Activated CD8-positive, alpha-beta memory T cell treated with anti-CD3 and anti-CD28 coated beads for 36 hours (primary cell): ENCODE data around the gene TBL2. TPM values are rescaled to one million over a fixed set of nuclear protein-coding genes. Genes with fewer than 3 reads are reported as not detected.

ENCODE experiments used
- CTCF ChIA-PET: fragments of 350-600 bp; sonication (Branson Sonifier 250); formaldehyde crosslinking; loops from one replicate; lab custom pipeline; 2021; ENCODE audit warnings: antibody characterized with exemption; lab: Charles Lee
- POLR2A ChIA-PET: fragments of 350-600 bp; sonication (Branson Sonifier 250); formaldehyde crosslinking; loops from one replicate; lab custom pipeline; 2021; ENCODE audit warnings: antibody characterized with exemption; lab: Charles Lee
- total RNA-seq, 2 experiments: library from RNA; stranded (reverse); gene quantifications; one replicate each; pipeline ENCODE4 v1.2.3, GENCODE V29; 2021

Gene TBL2
- total RNA-seq, 2 experiments from 2014 or later, result 36.3 to 37.8 TPM

DNA sequence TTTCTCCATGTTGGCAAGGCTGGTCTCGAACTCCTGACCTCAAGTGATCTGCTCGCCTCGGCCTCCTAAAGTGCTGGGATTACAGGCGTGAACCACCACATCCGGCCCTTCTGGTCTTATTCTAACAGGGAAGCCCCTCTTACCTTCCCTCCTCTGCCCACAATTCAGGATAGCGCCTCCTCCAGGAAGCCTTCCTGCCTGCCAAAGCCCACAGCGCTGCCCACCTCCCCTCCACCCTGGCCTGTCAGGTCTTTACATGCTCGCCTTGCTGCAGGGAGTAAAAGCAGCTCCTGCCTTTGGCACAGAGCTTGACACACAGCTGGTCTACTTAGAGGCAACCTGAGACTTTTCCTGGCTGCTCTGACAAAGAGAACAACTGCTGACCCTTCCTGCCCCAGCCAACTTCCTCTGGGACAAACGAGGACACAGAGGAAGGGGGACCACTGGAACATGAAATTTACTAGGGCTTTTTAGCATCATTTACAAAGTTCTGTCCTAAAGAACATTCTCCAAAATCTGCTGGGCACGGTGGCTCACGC, 32.7 kb upstream of the TBL2 start:
- CTCF ChIA-PET, result interaction anchor here (2.5 to 2.8 kb wide), 2 partner anchors 115 to 124 kb away, joined by 8 to 10 read pairs; no protein-coding TSS in a partner anchor
- POLR2A ChIA-PET, result no interaction called here

DNA sequence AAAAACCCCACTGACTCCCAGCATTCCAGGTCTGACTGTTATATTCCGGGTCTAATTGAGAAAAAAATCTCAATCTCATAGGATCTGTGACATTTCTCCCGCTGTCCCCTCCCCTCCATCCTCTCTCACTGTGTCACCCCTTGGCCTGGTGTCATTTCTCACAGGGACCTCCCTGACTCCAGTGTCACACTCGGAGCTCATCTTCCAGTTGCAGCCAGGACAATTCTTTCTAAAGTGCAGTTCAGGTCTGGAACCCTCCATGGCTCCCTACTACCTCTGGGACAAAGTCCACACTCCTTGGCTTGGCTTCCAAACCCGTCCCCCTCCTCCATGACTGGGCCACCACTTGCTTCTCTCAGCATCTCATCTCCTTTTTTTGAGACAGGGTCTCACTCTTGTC, 31.7 kb upstream of the TBL2 start:
- POLR2A ChIA-PET, result no interaction called here
- CTCF ChIA-PET, result interaction anchor here (2.8 kb wide), 1 partner anchor 125 kb away, joined by 10 read pairs; no protein-coding TSS in a partner anchor

DNA sequence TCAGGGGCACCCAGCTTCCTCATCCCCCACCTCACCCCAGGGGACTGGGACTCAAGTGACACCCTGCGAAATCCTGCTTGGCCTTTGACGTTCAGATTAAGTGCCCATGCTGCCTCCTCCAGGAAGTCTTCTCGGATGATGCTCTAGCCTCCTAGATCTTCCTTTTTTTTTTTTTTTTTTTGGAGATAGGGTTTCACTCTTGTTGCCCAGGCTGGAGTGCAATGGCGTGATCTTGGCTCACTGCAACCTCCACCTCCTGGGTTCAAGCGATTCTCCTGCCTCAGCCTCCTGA, 29.3 kb upstream of the TBL2 start:
- CTCF ChIA-PET, result interaction anchor here (0.7 to 6.1 kb wide), 22 partner anchors 8 to 130 kb away, joined by 3 to 60 read pairs (median 6); partner anchors contain the start of genes ABHD11, STX1A and VPS37D

DNA sequence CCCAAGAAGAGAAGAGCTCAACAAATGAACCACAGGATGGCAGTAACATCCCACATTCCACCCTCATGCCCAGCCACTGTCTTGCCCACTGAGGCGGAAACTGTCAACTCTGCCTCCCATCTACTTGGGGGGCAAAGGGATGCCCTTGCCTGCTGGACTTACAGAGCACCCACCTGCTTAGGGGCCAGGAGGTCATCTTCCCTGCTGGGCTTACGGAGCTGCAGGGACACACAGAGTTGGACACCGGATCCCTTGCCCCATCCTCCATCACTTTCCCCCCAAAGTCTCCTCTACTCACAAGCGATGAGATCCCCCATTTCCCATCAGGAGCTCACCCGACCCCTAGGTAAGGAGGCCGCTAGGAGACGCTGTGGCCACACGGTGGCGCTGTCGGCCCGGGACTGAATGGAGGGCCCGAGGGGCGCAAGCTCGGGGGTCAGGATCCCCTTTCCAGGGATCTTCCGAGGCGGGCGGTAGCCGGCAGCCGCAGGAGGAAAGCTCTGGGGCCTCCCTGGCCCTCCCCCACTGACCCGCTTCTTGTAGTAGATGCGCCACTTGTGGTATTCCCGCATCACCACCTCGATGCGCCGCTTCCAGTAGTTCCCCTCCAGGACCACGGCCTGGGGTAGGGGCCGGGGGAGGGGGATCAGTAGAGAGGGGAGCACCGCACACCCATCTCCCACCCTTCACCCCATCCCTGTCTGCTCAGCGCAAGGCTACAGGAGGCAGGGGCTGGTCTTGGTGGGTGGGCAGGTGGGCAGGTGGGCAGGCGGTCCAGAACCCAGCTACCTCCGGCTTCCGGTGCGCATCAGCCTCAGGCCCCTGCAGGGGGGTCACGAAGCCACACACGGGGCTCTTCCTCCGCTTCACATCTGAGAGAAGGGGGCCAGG, 28.7 kb upstream of the TBL2 start:
- CTCF ChIA-PET, result interaction anchor here (0.6 to 6.1 kb wide), 31 partner anchors 9 to 280 kb away, joined by 3 to 60 read pairs (median 6); partner anchors contain the start of genes ABHD11, STX1A and VPS37D
- POLR2A ChIA-PET, result interaction anchor here (0.6 to 0.7 kb wide), 2 partner anchors 29 to 61 kb away, joined by 3 read pairs; partner anchors contain the start of genes TBL2 and VPS37D

More for the DNA sequence above, 29.3 kb upstream of the TBL2 start:
- POLR2A ChIA-PET, result interaction anchor here (0.6 kb wide), 1 partner anchor 29 kb away, joined by 3 read pairs; the partner anchor contains the start of gene TBL2

DNA sequence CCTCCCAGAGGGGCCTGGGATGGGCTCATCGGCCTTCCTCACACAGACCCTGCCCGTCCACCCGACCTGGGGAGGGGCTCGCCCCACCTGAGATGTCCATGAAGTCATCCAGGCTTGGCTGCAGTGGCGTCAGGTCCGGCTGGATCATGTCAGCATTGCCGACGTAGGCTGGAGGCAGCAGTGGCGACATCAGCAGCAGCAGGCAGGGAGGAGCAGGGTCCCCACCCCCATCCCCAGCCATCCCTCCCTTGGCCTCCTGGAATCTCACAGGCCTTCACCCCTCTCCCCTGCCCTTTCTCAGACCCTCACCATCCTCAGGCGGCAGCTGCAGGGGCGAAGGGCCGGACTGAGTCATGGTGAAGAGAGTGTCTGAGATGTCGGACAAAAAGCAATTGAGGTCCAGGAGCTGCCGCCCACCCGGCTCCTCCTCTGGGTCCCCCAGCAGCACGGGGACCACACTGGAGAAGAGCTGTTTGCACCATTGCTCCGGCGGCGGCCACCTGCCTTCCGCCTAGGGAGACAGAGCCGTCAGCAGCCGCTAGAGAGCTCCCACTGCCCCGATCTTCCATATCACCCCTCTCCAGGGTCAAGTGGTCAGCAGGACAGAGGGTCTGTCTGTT, 27.3 kb upstream of the TBL2 start:
- POLR2A ChIA-PET, result no interaction called here
- CTCF ChIA-PET, result interaction anchor here (0.7 to 6.1 kb wide), 14 partner anchors 12 to 268 kb away, joined by 3 to 60 read pairs (median 6); partner anchors contain the start of genes ABHD11, STX1A and VPS37D

DNA sequence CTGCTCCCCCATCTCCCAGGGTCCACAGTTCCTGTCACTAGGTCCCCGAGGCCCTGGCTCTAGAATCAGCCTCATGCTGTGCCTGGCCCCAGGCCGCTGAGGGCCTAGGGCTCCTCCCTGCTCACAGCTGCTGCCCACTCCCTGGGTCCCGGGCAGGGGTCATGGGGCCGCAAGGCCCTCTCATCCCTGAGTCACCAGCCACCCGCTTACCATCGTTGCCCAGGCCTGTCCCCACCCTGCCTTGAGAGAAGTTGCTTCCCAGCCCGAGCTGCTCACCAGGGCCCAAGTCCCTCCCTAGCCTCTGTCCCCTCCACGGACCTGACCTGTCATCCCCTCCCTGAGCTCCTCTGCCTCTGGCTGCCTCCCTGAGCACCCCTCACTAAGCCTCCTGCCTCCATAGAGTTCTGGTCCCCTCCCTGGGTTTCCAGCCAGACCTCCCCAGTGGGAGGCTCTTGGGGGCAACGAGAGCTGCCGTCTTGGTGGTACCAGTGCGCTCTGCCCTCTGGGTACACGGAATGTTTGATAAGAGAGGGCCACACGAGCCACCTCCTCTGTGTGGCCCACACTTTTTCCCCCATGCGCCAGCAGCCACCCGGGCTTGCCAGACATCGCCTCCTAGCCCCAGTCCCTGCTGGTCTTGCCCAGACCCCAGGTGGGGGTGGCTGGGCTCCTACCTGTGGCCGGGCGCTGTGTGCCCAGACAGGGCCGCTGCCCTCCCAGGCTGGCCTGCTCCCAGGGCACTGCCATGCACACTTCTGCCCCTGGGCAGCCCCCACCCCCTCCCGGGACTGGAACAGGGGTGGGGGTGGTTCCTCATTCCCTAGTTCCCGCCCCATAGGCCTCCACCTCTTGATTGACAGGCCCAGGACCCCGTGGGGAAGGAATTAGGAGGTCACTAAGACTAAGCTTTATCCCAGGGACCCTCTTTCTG, 24.6 kb upstream of the TBL2 start:
- ChIA-PET CTCF (interaction anchor here (0.7 to 6.1 kb wide), 3 partner anchors 121 to 208 kb away, joined by 3 to 60 read pairs (median 4); no protein-coding TSS in a partner anchor), POLR2A (no interaction called here)

DNA sequence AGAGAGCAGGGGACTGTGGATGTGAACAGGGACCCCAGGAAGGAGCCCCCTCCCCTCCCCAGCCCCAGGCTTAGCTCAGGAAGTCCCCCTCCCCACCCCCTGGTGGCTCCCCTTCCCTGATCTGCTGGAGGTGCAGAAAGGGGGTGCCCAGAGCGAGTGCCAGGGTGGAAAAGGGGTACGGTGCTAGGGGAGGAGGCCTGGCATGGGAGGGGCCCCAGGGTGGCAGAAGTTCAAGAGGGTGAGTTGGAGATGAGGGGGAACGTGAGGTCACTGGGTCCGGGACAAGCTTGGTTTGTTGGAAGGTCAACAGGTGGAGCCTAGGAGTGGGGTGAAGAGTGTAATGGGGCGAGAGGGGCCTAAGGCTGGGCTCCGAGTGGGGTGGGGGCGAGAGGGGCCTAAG, 21.5 kb upstream of the TBL2 start:
- ChIA-PET POLR2A (no interaction called here), CTCF (no interaction called here)

DNA sequence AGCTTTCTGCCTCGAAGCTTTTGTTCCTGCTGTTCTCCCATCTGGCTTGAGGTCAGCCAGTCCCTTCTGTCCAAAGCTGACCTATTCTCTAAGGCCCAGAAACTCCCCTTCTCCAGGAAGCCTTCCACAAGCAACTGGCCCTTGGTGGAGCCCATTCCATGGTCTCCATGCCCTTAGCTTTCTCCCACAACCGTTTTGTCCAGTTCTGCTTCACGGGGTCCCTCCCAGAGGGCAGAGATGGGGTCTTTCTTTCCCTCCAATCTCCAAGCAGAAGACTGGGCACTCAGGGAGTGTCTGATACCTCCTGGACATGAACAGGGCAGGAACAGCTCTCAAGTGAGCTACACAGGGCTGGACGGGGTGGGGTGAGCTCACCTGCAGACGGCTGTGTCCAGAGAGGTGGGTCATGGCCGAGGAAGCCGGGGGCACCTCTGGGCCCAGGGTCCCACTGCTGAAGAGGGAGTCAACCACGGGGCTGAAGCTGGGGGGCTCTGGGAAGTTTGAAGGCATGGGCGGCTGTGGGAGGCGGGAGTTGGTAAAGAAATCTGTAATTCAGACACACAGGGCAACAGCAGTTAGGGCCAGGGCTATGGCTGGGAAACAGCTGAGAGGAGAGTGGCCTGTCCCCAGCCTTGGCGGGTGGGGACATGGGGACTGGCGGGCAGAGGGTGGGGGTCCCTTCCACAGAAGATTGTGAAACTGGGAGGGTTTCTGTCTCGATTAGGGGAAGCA, 20.9 kb upstream of the TBL2 start:
- POLR2A ChIA-PET, result interaction anchor here (0.6 kb wide), 1 partner anchor 18 kb away, joined by 3 read pairs; no protein-coding TSS in a partner anchor
- CTCF ChIA-PET, result interaction anchor here (0.5 kb wide), 1 partner anchor 124 kb away, joined by 3 read pairs; no protein-coding TSS in a partner anchor

DNA sequence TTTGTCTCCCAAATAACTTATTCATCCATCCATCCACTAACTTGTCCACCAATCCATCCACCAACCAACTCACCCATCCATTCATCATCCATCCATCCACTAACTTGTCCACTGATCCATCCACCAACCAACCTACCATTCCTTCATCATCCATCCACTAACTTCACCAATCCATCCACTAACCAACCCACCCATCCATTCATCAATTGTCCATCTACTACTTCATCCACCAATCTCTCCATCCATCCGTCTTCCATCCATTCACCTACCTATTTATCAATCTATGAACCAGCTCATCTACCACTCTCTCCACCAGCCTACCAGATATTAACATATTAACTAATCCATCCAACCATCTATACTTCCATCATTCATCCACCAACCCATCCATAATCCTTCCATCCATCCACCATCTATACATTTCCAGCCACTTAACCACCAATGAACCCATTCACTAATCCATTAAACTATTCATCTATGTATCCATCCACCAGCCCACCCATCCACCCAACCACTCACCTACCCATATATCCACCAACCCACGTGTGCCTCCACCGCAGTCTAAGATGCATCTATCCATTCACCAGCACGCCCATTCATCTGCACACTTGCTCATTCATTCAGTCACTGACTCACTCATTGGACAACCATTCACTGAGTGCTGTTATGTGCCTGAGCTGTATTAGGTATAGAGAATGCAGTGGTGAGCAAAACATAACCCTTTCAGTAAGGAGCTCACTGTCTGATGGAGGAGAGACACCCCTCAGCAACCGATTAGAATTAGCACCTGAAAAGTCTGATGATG, 19.8 kb upstream of the TBL2 start:
- CTCF ChIA-PET, result interaction anchor here (0.5 to 0.7 kb wide), 2 partner anchors 9 to 125 kb away, joined by 3 to 4 read pairs; no protein-coding TSS in a partner anchor

DNA sequence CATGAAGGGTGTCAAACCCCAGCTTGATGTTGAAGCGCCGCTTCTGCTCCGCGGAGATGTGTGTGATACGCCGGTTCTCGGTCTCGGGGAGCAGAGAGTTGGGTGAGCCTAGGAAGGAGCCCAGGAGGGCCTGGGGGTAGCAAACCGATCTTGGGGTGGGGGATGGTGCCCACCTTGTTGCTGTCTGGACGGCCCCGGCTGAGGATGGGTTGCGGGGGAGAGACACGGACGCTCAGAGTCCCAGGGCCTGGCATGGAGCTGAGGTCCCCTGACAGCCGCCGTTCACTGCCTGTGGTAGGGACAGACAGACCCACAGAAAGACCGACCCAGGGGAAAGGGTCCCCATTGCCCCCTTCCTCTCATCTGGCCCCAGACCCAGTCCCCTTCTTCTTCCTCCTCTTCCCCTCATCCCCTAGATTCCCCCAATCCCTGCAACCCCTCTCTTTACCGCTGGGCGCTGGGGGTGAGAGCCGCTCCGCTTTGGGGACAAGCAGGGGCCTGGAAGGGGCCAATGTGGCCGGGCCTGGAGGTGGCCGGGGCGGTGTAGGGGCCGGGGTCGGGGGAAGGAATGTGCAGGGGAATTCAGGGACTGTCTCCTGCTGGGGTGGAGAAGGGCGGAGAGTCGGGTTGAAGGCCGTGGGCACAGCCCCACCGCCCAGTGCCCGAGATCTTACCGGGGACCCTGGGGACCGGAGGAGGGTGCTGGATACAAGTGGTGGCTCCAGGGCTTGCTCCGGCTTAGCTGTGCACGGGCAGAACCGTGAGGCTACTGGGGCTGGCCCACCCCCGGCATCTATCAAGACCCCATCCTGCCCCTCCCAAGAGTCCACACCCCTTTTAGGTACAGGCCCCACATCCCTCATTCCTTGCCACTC, 18.0 kb upstream of the TBL2 start:
- POLR2A ChIA-PET, result no interaction called here
- CTCF ChIA-PET, result no interaction called here

More for the DNA sequence above, 19.8 kb upstream of the TBL2 start:
- POLR2A ChIA-PET, result interaction anchor here (0.6 kb wide), 1 partner anchor 17 kb away, joined by 3 read pairs; no protein-coding TSS in a partner anchor

DNA sequence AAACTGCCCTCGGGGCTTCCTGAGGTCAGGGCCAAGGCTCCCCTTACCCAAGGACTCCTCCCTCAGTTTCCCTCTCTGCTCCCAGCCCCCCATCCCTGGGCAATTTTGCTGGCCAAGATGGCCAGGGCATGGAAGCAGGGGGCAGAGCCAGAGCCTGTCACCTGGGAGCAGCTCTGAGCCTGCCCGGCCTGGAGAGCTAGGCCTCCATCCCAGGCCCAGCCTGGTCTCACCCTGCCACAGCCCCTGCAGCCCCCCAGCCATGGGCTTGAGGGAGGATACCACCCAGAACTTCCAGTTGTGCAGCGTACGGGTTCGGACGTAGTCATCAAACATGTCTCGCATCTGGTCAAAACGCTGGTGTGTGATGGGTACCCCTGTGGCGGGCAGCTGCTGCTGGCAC, 17.0 kb upstream of the TBL2 start:
- POLR2A ChIA-PET, result no interaction called here
- CTCF ChIA-PET, result interaction anchor here (0.7 to 1.9 kb wide), 3 partner anchors 12 to 145 kb away, joined by 3 to 7 read pairs (median 4); no protein-coding TSS in a partner anchor

DNA sequence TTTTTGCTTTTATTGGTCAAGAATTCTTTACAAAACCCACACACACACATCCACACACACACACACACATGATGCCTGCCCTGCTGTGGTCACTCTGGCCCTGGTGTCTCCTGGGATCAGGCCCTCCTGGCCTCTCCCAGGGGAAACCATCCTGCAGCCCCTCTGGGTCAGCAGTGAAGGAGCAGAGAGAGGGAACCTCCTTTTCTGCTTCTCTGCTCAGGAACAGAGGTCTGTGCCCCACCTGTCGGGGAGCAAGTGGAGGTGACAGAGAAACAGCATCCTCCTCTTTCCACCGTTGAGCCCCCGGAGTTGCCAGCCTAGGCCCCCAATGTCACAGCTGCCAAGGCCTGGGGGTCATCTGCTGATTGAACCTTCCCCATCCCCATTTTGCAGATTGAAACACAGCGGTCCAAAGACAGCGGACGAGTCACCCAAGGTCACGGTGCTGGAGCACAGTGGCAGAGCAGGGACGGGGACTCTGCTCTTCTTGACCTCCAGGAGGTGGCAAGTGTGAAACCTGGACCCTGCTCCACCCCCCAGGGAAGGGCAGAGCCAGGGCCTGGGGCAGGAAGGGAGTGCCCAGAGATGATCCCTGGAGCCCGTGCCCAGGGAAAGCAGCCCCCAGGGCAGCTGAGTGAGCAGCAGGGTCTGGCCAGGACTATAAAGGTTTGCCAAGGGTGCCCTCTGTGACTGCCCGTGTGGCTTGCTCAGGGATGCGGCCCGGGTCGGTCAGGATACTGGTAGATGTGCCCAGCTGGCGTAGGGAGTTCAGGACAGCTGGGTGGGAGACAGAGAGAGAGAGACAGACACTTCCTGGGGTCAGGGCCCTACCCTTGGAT, 15.0 kb upstream of the TBL2 start:
- ChIA-PET CTCF (interaction anchor here (1.4 to 1.9 kb wide), 2 partner anchors 14 to 75 kb away, joined by 3 to 7 read pairs; partner anchors contain the start of gene VPS37D), POLR2A (no interaction called here)

DNA sequence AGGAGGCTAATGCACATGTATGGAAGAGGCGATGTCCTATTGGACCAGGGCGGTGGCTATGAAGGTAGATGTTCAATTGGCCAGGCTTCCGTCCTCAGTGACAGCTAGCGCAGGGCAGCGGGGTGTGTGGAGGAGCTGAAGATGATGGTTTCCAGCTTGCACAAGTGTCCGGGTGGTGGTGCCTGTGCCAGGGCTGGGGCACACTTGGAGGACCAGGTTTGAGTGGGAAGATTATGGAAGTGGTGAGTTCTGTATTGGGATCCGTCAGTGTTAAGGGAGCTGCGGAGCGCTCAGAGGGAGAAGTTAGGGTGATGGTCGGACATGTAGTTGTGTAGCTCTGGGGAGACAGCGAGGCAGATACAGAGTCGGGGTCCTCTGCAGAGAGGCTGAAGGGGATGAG, 8.5 kb upstream of the TBL2 start:
- ChIA-PET CTCF (no interaction called here), POLR2A (interaction anchor here (0.7 to 1.5 kb wide), 2 partner anchors 64 to 182 kb away, joined by 4 to 5 read pairs; partner anchors contain the start of gene BAZ1B)

DNA sequence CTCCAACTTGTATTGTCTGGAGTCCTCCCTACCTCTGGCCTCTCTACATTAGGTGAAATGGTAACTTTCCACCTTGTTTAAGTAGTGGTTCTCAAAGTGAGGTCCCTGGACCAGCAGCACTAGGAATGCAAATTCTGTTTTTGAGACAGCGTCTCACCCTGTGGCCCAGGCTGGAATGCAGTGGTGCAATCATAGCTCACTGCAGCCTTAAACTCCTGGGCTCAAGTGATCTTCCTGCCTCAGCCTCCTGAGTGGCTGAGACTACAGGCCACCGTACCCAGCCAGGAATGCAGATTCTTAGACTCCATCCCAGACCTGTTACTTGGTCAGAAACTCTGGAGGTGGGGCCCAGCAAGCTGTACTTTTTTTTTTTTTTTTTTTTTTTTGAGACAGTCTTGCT, 6.8 kb upstream of the TBL2 start:
- CTCF ChIA-PET, result interaction anchor here (1.6 kb wide), 1 partner anchor 21 kb away, joined by 6 read pairs; no protein-coding TSS in a partner anchor
- POLR2A ChIA-PET, result no interaction called here
